OCI-M1 (cell line): Measurements from ENCODE around the gene BST1.

Source experiments
- DNase-seq: peaks from one replicate; lab custom pipeline; 2025; lab: John Stamatoyannopoulos, UW

BST1 gene

DNA sequence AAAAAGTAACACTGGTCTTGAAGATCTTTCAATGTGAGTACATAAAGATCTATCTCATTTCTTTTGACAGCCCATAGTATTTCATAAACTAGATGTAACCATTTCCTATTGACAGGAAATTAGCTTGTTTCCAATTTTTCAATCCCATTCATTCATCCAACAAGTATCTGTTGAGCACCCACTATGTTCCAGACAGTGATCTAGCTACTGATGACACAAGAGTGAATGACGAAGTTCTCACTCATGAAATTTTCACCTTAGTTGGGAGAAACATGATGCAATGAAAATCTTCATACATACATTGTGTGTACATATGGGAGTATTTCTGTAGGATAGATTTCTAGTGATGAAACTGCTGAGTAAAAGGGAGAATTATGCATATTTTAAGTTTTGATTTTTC, 76.9 kb downstream of the BST1 start:
- no peak for DNase-seq

DNA sequence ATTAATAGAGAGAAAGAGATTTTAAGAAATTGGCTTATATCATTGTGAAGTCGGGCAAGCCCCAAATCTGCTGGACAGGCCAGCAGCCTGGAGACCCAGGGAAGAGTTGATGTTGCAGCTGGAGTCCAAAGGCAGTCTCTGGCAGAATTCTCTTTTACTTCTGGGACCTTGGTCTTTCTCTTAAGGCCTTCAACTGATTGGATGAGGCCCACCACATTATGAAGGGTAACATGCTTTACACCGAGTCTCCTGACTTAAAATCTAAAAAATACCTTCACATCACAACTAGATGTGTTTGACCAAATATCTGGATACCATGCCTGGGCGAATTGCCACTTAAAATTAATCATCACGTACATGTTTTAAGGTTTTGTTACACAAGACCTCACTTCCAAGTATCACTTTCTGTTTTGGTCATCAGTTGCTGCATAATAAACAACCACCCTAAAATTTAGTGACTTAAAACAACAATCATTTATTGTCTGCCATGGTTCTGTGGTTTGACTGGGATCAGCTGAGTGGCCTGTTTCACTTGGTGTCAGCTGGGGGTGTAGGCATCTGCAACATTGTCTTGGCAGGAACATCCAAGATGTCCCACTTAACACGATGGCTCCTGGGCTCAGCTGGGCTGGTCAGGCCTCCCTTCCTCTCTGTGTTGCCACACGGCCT, 78.7 kb downstream of the BST1 start:
- no peak for DNase-seq
